ENCODE measurements around the gene ETV6.

DNA sequence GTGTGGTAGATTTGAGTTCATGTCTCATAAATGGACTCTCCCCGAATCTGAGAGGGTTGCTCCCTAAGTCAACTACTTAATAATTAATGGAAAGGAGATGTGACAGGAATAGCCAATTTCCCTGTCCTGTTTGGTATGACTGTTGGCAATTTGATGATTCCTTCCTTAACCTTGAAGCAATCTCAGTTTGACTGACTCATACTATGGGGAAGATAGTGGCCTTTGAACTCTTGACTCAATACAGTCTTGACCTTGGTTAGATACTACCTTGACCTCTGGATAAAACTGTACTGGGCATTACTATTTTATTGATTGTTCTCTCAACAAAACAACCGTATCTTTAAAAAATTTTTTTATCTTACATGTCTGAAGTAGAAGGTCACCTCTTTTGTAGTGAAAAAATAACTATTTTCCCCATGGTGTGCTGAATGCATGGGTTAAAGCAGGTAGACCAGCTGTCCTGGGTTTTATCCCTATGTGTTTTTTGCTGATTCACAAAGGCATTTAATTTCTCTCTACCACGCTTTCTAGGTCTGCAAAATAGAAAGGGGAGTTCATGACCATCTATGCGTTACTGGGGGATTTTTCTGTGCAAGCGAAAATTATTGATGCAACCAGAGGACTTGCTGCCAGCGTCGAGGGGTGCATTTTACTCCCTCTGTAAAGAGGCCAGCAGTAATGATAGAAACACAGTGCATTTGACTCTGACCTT is 80.1 kb downstream of the ETV6 start:
- TF ChIP-seq, protein P1, sequence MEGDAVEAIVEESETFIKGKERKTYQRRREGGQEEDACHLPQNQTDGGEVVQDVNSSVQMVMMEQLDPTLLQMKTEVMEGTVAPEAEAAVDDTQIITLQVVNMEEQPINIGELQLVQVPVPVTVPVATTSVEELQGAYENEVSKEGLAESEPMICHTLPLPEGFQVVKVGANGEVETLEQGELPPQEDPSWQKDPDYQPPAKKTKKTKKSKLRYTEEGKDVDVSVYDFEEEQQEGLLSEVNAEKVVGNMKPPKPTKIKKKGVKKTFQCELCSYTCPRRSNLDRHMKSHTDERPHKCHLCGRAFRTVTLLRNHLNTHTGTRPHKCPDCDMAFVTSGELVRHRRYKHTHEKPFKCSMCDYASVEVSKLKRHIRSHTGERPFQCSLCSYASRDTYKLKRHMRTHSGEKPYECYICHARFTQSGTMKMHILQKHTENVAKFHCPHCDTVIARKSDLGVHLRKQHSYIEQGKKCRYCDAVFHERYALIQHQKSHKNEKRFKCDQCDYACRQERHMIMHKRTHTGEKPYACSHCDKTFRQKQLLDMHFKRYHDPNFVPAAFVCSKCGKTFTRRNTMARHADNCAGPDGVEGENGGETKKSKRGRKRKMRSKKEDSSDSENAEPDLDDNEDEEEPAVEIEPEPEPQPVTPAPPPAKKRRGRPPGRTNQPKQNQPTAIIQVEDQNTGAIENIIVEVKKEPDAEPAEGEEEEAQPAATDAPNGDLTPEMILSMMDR (IDR thresholded peaks at IDR 0.05): no peak
- TF ChIP-seq POLR2AphosphoS5 (IDR thresholded peaks at IDR 0.05; ENCODE audit: low read depth, low read length) (no peak), SIN3A (IDR thresholded peaks at IDR 0.05; ENCODE audit: borderline replicate concordance, insufficient read depth, low read depth, low read length) (no peak)

All from Panc1 (cell line).